ENCODE results near the gene TRIM8. TPM values are rescaled to one million over a fixed set of nuclear protein-coding genes. Genes with fewer than 3 reads are reported as not detected.

The TRIM8 gene
- total RNA-seq, 6 experiments from 2014 or later: 34.7 to 99.8 (median 41.2) TPM

- 83% methylated on average over 3 of the region's 5 CpGs for WGBS (ENCODE audit: insufficient coverage, low coverage, low lambda C conversion rate, missing lambda C conversion rate)
- no peaks in the 10 kb centered on the region for H3K9me3 ChIP-seq
- H3K27me3 ChIP-seq: no peaks in the 10 kb centered on the region
- TF ChIP-seq, protein P1, sequence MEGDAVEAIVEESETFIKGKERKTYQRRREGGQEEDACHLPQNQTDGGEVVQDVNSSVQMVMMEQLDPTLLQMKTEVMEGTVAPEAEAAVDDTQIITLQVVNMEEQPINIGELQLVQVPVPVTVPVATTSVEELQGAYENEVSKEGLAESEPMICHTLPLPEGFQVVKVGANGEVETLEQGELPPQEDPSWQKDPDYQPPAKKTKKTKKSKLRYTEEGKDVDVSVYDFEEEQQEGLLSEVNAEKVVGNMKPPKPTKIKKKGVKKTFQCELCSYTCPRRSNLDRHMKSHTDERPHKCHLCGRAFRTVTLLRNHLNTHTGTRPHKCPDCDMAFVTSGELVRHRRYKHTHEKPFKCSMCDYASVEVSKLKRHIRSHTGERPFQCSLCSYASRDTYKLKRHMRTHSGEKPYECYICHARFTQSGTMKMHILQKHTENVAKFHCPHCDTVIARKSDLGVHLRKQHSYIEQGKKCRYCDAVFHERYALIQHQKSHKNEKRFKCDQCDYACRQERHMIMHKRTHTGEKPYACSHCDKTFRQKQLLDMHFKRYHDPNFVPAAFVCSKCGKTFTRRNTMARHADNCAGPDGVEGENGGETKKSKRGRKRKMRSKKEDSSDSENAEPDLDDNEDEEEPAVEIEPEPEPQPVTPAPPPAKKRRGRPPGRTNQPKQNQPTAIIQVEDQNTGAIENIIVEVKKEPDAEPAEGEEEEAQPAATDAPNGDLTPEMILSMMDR (IDR thresholded peaks at IDR 0.05): no peak
- TF ChIP-seq POLR2A (IDR thresholded peaks at IDR 0.05): no peak
- no peaks in the 10 kb centered on the region for H3K36me3 ChIP-seq
- H3K27ac ChIP-seq: no peak overlapping the region
- ATAC-seq (no peak), DNase-seq (no peak)
- no peak overlapping the region for H3K4me3 ChIP-seq
- H3K4me1 ChIP-seq: peaks cover 0 to 5% (median 0%) of the 10 kb centered on the region in 4 donors
- intact Hi-C loops (cut with DNase I): no loop called here
These were observed 37.4 kb downstream of the TRIM8 start for GRCh38 chr10:102681696-102682095.

GRCh38 chr10:102682416-102682815 lies 38.1 kb downstream of the TRIM8 start:
- no peaks in the 10 kb centered on the region for H3K36me3 ChIP-seq
- ATAC-seq: no peak
- no peak overlapping the region for H3K27ac ChIP-seq
- WGBS (ENCODE audit: insufficient coverage, low coverage, low lambda C conversion rate, missing lambda C conversion rate): 100% methylated on average over 4 of the region's 7 CpGs
- intact Hi-C loops (cut with DNase I): no loop called here
- H3K4me3 ChIP-seq: no peak overlapping the region
- no peaks in the 10 kb centered on the region for H3K9me3 ChIP-seq
- TF ChIP-seq POLR2A (IDR thresholded peaks at IDR 0.05): no peak
- TF ChIP-seq, protein P1 (IDR thresholded peaks at IDR 0.05): no peak
- H3K27me3 ChIP-seq: no peaks in the 10 kb centered on the region
- no peaks in the 10 kb centered on the region for H3K4me1 ChIP-seq
- DNase-seq: no peak

DNA sequence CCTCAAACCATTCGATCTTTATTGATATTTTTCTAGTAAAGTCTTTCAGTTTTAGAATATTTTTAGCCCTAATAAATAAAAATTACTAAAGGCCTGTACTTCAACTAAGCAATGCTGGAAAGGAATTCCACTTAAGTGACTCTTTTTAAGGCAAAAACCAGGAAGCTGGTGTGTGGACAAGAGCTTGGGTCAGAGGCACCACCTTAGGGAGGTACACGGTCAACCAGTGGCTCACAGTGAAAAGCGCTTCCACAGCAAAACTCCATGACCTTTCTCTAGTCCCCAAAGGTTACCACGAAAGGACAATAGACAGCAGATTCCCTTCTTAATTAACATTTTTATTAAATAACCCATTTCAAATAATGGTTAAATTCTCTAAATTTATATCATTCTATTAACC lies 38.7 kb downstream of the TRIM8 start:
- H3K4me3 ChIP-seq: no peak overlapping the region
- no peaks in the 10 kb centered on the region for H3K27me3 ChIP-seq
- no peak overlapping the region for H3K27ac ChIP-seq
- H3K9me3 ChIP-seq: no peaks in the 10 kb centered on the region
- H3K4me1 ChIP-seq: no peaks in the 10 kb centered on the region
- H3K36me3 ChIP-seq: no peaks in the 10 kb centered on the region
- intact Hi-C loops (cut with DNase I): no loop called here
- WGBS (ENCODE audit: insufficient coverage, low coverage, low lambda C conversion rate, missing lambda C conversion rate): 78% methylated on average over 4 of the region's 4 CpGs
- ATAC-seq (no peak), DNase-seq (no peak)
- TF ChIP-seq, protein P1 (IDR thresholded peaks at IDR 0.05): no peak
- no peak for TF ChIP-seq POLR2A (IDR thresholded peaks at IDR 0.05)

DNA sequence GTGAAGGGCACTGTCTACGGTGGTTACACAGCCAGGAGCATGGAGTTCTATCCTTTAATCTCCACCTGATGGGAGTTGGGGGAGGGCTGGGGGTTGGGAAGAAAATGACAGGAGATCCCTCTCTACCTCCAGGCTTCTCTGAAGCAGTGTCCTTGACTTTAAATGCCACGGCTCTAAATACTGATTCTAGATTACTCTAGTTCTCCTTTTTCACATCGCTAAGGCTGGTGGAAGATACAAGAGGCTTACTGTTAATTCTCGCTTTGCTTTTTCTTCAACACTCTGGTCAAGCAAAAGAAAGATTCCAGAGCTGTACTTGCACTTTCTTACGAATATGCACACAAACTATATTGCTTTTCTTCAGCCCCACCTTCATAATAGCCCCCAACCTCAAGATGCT lies 39.5 kb downstream of the TRIM8 start:
- TF ChIP-seq, protein P1 (IDR thresholded peaks at IDR 0.05): no peak
- no peak for TF ChIP-seq POLR2A (IDR thresholded peaks at IDR 0.05)
- Histone ChIP-seq H3K9me3 (no peaks in the 10 kb centered on the region), H3K27me3 (no peaks in the 10 kb centered on the region), H3K27ac (no peak overlapping the region), H3K4me1 (no peaks in the 10 kb centered on the region), H3K36me3 (no peaks in the 10 kb centered on the region), H3K4me3 (no peak overlapping the region)
- intact Hi-C loops (cut with DNase I): no loop called here
- DNase-seq (no peak), ATAC-seq (no peak)
- WGBS (ENCODE audit: insufficient coverage, low coverage, low lambda C conversion rate, missing lambda C conversion rate): 94% methylated on average over 5 of the region's 5 CpGs
